Raji (cell line): Measurements from ENCODE around the gene GALNT2.

Source experiments
- POLR2A ChIP-seq: IDR thresholded peaks from 2 replicates; pipeline ENCODE4 v1.6.1; 2011; ENCODE audit warnings: low read depth, low read length, control low read depth; ENCODE audit not compliant: insufficient read depth

GALNT2 gene

DNA sequence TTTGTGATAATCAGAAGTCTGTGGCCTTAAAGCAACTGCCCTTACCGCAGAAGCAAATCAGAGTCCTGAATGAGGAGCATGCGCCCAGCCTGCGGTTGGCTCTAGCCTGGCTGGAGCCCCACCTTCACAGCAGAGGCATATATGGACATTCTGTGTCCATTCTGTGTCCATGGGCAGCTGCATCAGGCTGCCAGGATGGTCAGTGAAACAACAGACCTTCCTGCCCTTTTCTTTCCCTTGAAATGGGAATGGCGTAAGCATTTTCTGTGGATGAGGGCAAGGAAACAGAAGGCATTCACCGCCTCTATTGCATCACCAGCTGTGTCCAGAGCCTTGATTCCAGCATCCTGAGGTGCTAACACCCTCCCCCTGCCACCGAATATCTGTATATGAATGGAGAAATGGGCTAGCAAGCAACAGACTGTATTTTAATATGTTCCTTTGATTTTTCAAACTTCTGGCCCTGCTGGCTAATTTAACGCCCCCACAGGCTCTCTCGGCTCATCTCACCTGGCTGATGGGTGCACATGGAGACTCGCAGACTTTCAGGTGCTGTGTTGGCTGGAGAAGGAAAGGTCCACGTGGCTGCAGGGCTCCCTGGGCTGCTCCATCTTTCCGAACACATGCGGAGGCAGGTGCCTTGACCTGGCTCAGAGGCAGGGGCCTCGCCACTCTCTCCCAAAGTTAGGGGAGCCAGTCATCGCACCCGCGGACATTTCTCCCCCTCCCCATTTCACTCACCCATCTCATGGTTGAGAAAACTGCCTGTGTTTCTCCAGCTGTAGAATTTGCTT lies 159.2 kb downstream of the GALNT2 start:
- TF ChIP-seq POLR2A = no peak

DNA sequence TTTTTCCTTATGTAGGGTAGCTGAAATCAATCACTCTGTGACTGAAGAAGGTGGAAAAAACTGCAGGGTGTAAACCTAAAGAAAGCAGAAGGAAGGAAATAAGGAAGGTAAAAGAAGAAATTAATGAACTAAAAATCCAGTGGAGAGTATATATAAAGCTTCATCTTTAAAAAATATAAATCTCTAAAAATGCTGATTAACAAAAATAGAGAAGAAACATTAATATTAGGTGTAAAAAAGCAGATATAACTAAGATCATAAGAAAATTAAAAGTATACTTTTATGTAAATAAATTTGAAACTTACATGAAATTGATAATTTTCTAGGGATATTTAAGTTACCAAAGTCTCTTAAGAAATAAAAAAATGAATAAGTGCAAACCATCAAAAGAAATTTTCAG lies 159.8 kb downstream of the GALNT2 start:
- TF ChIP-seq POLR2A = no peak

DNA sequence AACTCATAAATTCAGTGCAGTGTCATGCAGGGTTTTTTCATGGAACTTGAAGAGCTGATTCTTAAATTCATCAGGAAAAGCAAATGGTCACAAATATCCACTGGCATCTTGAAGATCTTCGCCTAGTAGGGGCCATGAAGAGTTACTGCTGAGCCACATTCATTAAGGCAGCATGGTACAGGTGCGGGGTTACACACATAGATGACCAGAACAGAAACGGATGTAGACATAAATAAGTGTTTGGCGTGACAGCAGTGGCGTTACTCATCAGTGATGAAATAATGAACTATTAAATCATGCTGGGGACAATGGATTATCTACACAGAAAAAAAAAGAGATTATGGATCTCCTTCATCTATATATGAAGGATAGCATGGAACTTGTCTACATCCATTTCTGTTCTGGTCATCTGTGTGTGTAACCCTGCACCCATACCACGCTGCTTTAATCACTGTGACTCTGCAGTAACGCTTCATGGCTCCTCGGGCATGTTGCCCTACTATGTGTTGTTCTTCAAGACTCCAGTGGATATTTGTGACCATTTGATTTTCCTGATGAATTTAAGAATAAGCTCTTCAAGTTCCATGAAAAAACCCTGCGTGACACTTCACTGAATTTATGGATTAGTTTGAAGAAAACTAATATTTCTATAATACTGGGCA lies 161.3 kb downstream of the GALNT2 start:
- no peak for TF ChIP-seq POLR2A

DNA sequence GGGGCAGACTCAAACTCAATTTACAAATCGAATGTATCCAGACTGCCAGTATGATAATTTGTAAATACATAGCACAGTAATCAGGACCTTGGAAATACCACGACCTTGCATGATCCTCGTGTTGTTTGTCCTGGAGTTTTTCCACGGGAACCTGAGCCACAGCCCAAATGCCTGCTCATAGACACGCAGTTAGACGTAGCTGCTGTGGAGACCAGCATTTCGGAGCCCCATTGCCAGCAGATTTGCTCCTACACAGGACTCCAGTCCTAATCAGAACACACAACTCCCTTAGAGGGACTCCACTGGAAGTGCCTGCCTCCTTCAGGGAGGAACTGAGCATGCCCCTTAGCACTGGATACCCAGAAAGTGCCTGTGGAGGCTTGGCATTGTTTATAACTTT lies 163.2 kb downstream of the GALNT2 start:
- TF ChIP-seq POLR2A = no peak

DNA sequence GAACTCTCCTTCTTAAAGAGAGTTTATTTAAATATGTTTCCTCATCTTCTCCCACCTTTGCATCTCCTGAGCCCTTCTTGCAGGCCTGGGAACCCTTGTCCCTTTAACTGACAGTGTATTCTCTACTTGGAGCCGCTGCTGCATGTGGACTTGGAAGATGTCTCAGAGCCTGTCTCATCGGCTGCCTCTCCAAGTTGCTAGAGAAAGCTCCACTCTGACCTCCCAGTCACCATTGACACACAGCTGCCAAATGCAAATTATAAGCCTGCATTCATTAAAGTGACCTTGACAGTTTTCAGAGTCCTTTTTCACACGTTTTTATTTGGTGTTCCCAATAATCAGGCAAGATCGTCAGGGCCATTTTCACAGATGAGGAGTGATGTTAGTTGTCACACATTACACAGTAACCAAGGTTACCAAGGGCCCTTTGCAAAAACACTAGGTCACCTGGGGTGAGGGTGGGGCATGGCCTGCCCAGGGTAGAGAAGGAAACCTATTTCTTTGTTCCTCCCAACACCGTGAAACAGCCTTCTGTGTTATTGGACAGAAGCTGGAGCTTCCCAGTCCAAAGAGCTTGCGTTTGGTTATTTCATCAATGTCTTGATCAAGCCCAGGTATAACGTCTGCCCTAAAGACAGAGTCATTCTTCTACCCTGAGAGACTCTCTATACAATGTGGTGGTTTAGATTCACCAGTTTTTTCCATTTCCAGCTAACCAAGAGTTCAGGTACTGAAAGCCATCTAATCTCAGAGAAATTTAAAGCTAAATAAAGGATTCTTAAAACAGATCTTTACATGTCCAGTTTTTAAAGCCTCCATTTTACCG lies 164.1 kb downstream of the GALNT2 start:
- no peak for TF ChIP-seq POLR2A

DNA sequence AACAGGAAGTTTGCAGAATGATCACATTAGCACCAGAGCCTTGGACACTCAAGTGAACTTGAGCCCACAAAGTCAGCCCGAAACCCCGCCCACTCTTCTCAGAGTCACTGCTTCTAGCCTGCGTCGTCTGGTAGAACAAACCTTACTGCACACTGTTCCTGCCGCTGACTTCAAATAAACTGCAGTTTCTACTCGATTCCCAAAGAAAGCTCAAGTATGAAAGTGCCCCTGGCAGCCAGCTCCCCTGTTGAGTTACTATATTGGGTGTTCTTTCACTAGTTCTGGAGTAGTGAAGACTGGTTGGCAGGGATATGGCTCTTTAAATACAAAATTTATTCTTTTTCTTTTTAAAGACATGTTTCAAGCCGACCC lies 164.7 kb downstream of the GALNT2 start:
- TF ChIP-seq POLR2A = no peak

DNA sequence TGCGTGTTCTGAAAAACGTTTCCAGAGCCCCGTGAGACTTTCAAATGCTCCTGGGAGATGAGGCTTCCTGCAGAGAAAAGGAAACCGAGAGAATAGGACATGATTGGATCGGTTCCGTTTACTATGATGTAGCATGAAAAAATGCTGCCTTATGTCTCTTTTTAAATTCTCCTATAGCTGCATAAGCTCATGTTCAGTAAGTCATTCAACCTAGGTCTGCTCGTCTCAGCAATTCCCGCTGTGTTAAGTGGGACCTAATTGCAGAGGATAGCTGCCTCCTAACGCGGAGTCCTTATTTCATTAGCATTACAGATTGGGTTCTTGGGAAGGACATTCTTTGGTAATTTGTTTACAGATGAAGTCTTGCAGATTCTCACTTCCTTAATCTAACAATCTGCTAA lies 165.3 kb downstream of the GALNT2 start:
- TF ChIP-seq POLR2A = no peak

DNA sequence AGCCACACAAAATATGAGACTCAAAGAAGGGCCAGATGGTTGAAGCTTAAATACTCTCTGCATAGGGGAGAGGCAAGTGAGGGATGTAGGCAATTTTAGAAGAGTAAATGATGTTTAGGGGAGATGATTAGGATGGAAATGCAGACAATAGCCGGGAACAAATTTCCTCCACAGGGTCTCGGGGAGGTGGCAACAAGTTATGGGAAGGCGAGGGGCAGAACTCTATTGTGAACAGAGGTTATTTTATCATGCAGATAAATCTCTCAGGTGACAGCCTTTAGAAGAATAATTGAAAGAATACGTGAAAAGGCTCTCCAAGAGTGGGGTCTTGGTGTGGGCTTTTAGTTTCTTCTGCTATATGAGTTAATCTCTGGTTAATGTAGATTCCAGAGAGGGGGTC lies 166.7 kb downstream of the GALNT2 start:
- TF ChIP-seq POLR2A = no peak

DNA sequence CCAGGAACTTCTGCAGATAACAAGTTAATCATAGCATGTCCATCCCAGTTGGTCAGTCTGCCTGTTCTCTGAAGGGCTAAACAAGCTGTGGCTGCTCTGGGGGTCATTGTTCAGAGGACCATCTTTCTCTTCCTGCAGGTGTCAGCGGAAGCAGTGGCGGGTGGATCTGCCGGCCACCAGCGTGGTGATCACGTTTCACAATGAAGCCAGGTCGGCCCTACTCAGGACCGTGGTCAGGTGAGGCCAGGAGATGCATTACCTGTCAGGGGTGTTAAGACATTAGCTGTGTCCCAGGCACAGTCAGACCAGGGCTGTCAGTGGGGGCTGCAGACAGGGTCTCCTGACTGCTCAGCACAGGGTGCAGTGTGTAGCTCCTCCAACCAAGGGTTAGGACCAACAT lies 168.8 kb downstream of the GALNT2 start:
- TF ChIP-seq POLR2A = no peak

DNA sequence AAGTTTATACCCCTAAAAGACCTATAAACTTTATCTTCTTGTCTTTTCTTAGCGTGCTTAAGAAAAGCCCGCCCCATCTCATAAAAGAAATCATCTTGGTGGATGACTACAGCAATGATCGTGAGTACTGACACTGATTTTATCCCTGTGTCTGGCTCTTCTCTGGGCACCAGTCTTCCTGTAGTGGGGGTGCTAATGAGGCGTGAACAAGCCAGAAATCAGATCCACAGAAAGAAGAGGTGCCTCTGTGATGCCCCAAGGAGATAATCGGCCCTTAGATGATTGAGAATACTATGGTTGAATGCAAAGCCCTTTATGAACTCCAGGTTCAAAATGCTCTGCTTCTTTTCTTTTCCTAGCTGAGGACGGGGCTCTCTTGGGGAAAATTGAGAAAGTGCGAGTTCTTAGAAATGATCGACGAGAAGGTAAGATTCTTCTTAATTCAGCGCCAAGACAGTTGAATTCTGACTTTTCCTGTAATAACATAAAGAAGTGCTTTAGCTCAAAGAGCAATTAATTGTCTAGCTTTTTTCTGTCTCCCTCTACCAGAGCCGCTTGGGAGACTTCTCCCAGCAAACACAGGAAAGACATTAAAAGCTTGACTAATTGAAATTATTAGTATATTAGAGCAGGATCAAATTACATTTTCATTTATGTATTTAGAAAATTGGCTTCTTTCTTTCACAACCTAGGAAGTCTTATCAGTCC lies 169.4 kb downstream of the GALNT2 start:
- no peak for TF ChIP-seq POLR2A

DNA sequence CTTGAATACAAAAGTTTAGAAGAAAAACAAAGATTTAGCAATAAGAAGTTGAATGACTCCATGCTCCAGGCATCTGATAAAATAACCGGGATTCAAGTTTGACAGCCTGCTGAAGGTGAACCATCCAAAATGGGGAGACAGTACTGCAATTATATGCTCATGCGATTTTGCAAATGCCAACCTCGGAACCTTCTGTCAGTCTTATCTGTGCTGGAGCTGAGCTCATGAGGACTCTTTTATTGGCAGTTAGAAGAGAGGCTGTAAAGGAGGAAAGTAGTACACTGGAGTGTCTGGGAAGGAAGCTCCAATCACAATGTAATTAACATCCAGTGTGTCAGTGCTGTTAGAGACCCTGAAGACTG lies 170.0 kb downstream of the GALNT2 start:
- no peak for TF ChIP-seq POLR2A

DNA sequence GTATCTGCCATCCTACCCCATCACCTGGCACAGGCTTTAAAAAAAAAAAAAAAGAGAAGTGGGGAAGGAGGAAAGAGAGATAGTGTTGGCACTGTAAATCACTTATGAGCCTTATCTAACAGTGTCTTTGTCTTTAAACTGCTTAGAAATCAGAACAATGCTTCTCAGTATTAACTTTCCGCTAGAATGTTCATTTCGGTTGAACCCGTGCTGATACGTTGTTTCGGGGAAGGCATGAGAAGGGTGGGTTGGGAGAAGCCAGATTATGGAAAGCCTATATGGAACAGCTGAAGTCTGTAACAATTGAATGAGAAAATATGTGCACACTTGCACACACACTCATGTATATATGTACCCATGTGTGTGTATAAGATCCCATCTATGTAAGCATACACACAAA lies 170.8 kb downstream of the GALNT2 start:
- TF ChIP-seq POLR2A = no peak

DNA sequence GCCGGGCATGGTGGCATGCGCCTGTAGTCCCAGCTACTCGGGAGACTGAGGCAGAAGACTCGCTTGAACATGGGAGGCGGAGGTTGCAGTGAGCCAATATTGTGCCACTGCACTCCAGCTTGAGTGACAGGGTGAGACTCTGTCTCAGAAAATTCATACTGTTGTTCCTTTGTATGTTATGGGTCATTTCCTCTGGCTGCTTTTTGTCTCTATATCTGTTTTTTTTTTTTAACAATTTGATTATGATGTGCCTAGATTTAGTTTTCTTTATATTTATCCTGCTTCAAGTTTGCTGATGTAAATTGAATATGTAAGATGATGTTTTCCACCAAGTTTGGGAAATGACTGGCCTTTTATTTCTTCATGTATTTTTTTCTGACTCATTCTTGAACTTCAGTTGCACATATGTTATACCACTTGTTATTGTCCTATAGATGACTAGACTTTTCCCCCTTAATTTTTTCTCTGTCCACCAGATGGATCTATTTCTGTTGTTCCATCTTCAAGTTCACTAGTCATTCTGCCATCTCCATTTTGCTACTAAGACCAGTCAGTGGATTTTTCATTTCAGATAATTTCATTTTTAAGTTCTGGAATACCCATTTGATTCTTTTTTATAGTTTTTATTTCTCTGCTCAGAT lies 173.5 kb downstream of the GALNT2 start:
- TF ChIP-seq POLR2A = no peak

DNA sequence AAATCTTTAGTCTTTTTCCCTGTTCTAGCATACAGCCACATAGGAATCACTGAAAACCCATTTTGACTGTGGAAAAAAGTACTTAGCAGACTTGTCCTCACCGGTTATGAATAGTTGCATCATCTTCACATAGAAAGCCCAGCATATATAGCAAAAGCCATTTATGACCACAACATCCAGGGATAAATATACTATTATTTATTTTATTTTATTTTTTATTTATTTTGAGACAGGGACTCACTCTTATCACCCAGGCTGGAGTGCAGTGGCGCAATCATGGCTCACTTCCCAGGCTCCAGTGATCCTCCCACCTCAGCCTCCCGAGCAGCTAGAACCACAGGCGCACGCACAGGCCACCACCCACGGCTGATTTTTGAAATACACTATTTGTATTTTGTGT lies 175.3 kb downstream of the GALNT2 start:
- no peak for TF ChIP-seq POLR2A

DNA sequence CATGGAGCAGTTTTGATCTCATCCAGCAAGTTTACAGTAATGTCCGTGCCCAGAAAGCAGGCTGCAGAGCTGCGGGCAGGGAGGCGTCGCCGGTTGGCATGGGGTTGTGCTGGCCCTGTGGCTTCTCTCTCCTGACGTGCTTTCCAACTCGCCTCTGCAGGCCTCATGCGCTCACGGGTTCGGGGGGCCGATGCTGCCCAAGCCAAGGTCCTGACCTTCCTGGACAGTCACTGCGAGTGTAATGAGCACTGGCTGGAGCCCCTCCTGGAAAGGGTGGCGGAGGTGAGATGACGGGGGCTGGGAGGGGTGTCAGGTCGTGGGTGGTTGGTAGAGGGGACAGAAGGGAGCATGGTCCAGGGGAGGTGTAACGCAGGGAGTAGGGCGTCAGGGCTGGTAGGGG lies 176.1 kb downstream of the GALNT2 start:
- no peak for TF ChIP-seq POLR2A
